ENCODE data around the gene LHFPL6. TPM values are rescaled to one million over a fixed set of nuclear protein-coding genes. Genes with fewer than 3 reads are reported as not detected.
A peak's percentile ranks its signal among the peaks of the same experiment; 100 is the strongest.

The LHFPL6 gene
- total RNA-seq, 1 donor from 2014 or later, result 174 TPM

DNA sequence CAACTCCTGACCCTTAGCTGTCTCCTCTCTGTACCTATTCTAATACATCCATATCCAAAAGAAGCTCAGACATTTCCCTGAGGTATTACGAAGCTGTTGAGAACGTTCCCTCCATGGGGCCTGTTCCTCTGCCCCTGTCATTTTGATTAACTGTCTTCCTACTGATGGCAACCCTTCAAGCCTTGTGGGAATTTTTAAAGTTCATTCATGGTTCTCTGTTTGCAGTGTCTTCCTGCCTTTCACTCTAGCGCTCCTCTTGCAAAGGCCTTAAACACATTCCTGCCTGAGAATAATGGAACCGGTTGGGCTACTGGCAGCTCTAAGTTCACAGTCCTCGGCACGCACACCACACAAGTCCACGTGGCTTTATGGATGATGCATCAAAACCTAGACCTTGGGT, 66.1 kb downstream of the LHFPL6 start:
- Mint-ChIP-seq H3K4me1 (ENCODE audit: unreplicated experiment) (peaks cover 57% of the 10 kb centered on the region), H3K9me3 (ENCODE audit: unreplicated experiment) (no peaks in the 10 kb centered on the region), H3K4me3 (ENCODE audit: unreplicated experiment) (no peak overlapping the region), H3K27ac (ENCODE audit: unreplicated experiment) (no peak overlapping the region), H3K27me3 (ENCODE audit: unreplicated experiment) (no peaks in the 10 kb centered on the region), H3K36me3 (ENCODE audit: unreplicated experiment) (peaks cover 9% of the 10 kb centered on the region)
- TF ChIP-seq CTCF (IDR thresholded peaks at IDR 0.05), result no peak
- no peak for DNase-seq (ENCODE audit: extremely low spot score, unreplicated experiment)

- Mint-ChIP-seq H3K36me3 (ENCODE audit: unreplicated experiment) (peaks cover 9% of the 10 kb centered on the region), H3K27ac (ENCODE audit: unreplicated experiment) (no peak overlapping the region), H3K9me3 (ENCODE audit: unreplicated experiment) (no peaks in the 10 kb centered on the region), H3K27me3 (ENCODE audit: unreplicated experiment) (no peaks in the 10 kb centered on the region), H3K4me3 (ENCODE audit: unreplicated experiment) (no peak overlapping the region), H3K4me1 (ENCODE audit: unreplicated experiment) (peaks cover 62% of the 10 kb centered on the region)
- DNase-seq (ENCODE audit: extremely low spot score, unreplicated experiment), result no peak
- no peak for TF ChIP-seq CTCF (IDR thresholded peaks at IDR 0.05)
Observed at GRCh38 chr13:39536274-39536673, 66.7 kb downstream of the LHFPL6 start.

- no peak for DNase-seq (ENCODE audit: extremely low spot score, unreplicated experiment)
- no peak overlapping the region for H3K27ac Mint-ChIP-seq (ENCODE audit: unreplicated experiment)
- H3K27me3 Mint-ChIP-seq (ENCODE audit: unreplicated experiment), result no peaks in the 10 kb centered on the region
- H3K4me1 Mint-ChIP-seq (ENCODE audit: unreplicated experiment), result peaks cover 67% of the 10 kb centered on the region
- no peak for TF ChIP-seq CTCF (IDR thresholded peaks at IDR 0.05)
- no peaks in the 10 kb centered on the region for H3K9me3 Mint-ChIP-seq (ENCODE audit: unreplicated experiment)
- H3K36me3 Mint-ChIP-seq (ENCODE audit: unreplicated experiment), result peaks cover 9% of the 10 kb centered on the region
- no peak overlapping the region for H3K4me3 Mint-ChIP-seq (ENCODE audit: unreplicated experiment)
Observed at GRCh38 chr13:39533651-39534150, 69.3 kb downstream of the LHFPL6 start.

DNA sequence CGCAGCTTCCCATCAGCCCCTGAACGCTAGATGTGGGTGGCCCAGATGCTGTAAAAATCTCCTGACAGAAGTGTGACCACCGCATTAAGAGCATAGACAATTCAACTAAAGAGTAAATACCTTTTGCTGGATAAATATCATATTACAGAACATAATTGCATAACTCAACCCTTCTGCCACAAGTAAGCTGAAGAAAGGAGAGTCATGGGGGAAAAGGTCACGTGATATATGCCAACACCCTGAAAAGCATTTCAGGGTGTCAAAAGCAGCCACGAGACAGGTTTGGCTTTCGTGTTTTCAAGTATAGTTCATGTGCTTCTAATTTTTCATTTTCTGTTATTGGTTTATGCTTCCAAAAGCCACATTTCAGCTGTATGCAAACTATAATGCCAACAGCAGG, 71.3 kb downstream of the LHFPL6 start:
- no peak for TF ChIP-seq CTCF (IDR thresholded peaks at IDR 0.05)
- Mint-ChIP-seq H3K4me1 (ENCODE audit: unreplicated experiment) (peaks cover 77% of the 10 kb centered on the region), H3K9me3 (ENCODE audit: unreplicated experiment) (no peaks in the 10 kb centered on the region), H3K36me3 (ENCODE audit: unreplicated experiment) (peaks cover 4% of the 10 kb centered on the region), H3K27ac (ENCODE audit: unreplicated experiment) (peak overlapping the region; percentile 81), H3K4me3 (ENCODE audit: unreplicated experiment) (no peak overlapping the region), H3K27me3 (ENCODE audit: unreplicated experiment) (no peaks in the 10 kb centered on the region)
- DNase-seq (ENCODE audit: extremely low spot score, unreplicated experiment), result no peak

DNA sequence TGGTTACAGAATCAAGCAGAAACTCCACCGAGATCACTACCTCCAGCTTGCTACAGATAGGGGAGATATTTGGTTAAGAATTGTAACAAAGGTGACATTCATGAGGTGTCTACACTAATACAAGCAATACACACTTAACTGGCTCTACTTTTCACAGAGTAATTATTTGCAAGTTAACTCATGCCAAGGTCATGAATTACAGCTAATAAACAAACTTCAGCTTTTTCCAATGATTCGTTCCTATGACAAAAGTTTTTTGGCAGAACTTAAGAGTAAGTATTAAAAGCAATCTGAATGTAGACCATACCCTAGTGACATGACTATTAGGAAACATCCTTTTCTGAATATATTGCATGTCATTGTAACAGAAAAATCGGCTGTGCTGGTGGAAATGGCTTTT, 72.1 kb downstream of the LHFPL6 start:
- H3K27ac Mint-ChIP-seq (ENCODE audit: unreplicated experiment), result no peak overlapping the region
- no peak for DNase-seq (ENCODE audit: extremely low spot score, unreplicated experiment)
- H3K36me3 Mint-ChIP-seq (ENCODE audit: unreplicated experiment), result peaks cover 2% of the 10 kb centered on the region
- no peaks in the 10 kb centered on the region for H3K27me3 Mint-ChIP-seq (ENCODE audit: unreplicated experiment)
- peaks cover 79% of the 10 kb centered on the region for H3K4me1 Mint-ChIP-seq (ENCODE audit: unreplicated experiment)
- no peak for TF ChIP-seq CTCF (IDR thresholded peaks at IDR 0.05)
- H3K4me3 Mint-ChIP-seq (ENCODE audit: unreplicated experiment), result no peak overlapping the region
- H3K9me3 Mint-ChIP-seq (ENCODE audit: unreplicated experiment), result no peaks in the 10 kb centered on the region

All from osteocyte (in vitro differentiated cells).